ENCODE data around the gene MRPL20. TPM values are rescaled to one million over a fixed set of nuclear protein-coding genes. Genes with fewer than 3 reads are reported as not detected.

Gene MRPL20
- polyA plus RNA-seq, 1 donor (not counting 4 experiments of a cell fraction or from before 2014, with no cell fraction given) = 133 TPM

DNA sequence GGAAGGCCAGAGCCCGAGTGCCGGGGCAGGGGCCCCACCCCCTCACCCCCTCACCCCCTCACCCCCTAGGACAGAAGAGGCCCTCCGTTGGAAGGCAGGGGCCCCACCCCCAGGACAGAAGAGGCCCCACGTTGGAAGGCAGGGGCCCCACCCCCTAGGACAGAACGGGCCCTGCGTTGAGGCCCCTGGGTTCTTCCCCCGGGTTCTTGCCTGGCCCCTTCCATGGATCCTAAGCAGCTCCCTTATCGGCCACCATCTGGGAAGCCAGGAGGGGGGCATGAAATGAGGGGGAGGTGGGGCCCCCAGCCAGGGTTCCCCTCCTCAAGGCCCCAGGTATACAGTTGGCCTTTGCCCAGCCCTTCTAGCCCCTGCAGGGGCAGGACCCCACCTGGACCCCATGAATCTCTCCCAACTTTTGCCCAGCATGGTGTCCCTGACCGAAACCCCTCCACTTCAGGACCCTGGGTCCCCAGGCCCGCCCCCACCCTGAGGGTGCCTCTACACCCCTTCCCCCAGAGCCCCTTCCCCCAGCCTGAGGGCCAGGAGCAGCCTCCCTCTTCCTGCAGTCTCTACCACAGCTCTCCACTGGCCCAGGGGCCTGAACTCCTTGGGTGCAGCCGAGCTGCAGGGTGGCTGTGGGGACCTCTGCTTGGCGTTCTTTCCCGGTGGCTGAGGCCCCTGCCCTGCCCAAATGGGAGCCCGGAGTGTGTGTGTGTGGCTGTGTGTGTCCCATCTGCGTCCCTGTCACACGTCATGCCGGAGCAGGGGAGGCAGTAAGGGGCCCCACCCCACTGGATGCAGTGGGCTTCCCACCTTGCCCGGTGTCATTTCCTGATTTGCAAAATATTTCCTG lies 24.1 kb upstream of the MRPL20 start:
- H3K27ac ChIP-seq (ENCODE audit: control insufficient read depth, insufficient read depth, low read length) = no peak overlapping the region
- TF ChIP-seq, protein P1, sequence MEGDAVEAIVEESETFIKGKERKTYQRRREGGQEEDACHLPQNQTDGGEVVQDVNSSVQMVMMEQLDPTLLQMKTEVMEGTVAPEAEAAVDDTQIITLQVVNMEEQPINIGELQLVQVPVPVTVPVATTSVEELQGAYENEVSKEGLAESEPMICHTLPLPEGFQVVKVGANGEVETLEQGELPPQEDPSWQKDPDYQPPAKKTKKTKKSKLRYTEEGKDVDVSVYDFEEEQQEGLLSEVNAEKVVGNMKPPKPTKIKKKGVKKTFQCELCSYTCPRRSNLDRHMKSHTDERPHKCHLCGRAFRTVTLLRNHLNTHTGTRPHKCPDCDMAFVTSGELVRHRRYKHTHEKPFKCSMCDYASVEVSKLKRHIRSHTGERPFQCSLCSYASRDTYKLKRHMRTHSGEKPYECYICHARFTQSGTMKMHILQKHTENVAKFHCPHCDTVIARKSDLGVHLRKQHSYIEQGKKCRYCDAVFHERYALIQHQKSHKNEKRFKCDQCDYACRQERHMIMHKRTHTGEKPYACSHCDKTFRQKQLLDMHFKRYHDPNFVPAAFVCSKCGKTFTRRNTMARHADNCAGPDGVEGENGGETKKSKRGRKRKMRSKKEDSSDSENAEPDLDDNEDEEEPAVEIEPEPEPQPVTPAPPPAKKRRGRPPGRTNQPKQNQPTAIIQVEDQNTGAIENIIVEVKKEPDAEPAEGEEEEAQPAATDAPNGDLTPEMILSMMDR (optimal IDR thresholded peaks at IDR 0.05 in 1 of 3, IDR thresholded peaks at IDR 0.05 in 1 of 3, conservative IDR thresholded peaks at IDR 0.05 in 1 of 3; ENCODE audit: extremely low read depth in 1 of 3, insufficient read depth in 2 of 3, low read length in 3 of 3) = no peak
- TF ChIP-seq EZH2 (IDR thresholded peaks at IDR 0.05; ENCODE audit: low read length) = no peak
- no peaks in the 10 kb centered on the region for H3K27me3 ChIP-seq (ENCODE audit: control insufficient read depth, extremely low read depth, insufficient read depth, low read length)
- dilution Hi-C loops (cut with MboI; ENCODE audit: extremely low pct_ligation_motif_present, low sequenced_read_pairs) = no loop called here
- no peaks in the 10 kb centered on the region for H3K9me1 ChIP-seq (ENCODE audit: control insufficient read depth, extremely low read depth, insufficient read depth, low read length)
- no peaks in the 10 kb centered on the region for H3K79me2 ChIP-seq (ENCODE audit: control insufficient read depth, insufficient read depth, low read length)
- no peak overlapping the region for H2AFZ ChIP-seq (ENCODE audit: control insufficient read depth, low read length)
- H3K4me1 ChIP-seq (ENCODE audit: control insufficient read depth, extremely low read depth, insufficient read depth, low read length) = peaks cover 26% of the 10 kb centered on the region
- no peaks in the 10 kb centered on the region for H3K36me3 ChIP-seq (ENCODE audit: control insufficient read depth in 2 of 2, extremely low read depth in 1 of 2, insufficient read depth in 2 of 2, low read length in 2 of 2)
- H3K4me2 ChIP-seq (ENCODE audit: control insufficient read depth, extremely low read depth, insufficient read depth, low read depth, low read length) = no peak overlapping the region
- H3K4me3 ChIP-seq (ENCODE audit: control insufficient read depth in 2 of 3, extremely low read depth in 1 of 3, insufficient read depth in 2 of 3, low read depth in 1 of 3, low read length in 3 of 3) = no peak overlapping the region
- no peak overlapping the region for H3K9ac ChIP-seq (ENCODE audit: control insufficient read depth, extremely low read depth, insufficient read depth, low read length)
- H3K9me3 ChIP-seq (ENCODE audit: control insufficient read depth, low read depth, low read length) = no peaks in the 10 kb centered on the region
- no peaks in the 10 kb centered on the region for H4K20me1 ChIP-seq (ENCODE audit: control insufficient read depth, extremely low read depth, insufficient read depth, low read length)
- FAIRE-seq (no peak), DNase-seq (ENCODE audit: low read depth, low spot score) (no peak)

DNA sequence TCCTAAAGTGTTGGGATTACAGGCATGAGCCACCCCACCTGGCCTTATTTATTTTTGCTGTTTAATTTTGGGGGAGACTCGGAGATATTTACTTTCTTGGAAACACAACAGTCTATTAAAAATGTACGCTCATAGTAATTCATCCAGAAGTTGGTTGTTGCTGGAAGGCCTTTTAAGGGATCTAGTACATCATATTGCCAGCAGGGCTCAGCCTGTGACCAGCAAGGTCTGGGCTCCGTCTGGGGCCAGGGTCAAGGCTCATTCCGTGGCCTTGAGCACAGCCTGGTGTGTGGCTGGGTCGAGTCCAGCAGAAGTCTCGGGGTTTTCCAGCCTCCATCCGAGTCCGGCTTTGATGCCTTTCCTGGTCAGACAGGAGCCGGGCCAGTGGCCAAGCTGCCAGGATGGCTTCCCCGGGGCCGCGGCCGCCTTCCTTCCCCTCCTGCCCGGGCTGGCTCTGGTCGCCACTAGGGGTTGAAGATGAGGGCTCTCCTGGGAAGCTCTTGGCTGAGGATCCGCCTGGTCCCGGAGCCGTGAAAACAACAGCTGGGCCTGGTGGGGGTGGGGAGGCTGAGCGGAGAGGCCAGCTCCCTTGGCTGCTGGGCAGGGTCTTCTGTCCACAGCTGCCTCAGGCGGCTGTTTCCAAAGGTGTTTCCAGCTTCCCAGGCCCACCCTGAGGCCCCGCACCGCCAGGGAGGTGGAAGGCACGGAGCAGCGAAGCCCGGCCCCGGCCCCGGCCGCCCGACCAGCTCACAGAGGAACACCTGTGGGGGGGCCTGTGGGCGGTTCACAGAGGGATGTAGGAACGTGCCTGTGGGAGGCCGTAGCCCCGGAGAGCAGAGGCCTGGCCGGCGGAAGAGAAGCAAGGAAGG lies 23.3 kb upstream of the MRPL20 start:
- no peak for DNase-seq (ENCODE audit: low read depth, low spot score)
- H3K9ac ChIP-seq (ENCODE audit: control insufficient read depth, extremely low read depth, insufficient read depth, low read length) = no peak overlapping the region

More for the DNA sequence above, 23.3 kb upstream of the MRPL20 start:
- Histone ChIP-seq H3K9me1 (ENCODE audit: control insufficient read depth, extremely low read depth, insufficient read depth, low read length) (no peaks in the 10 kb centered on the region), H3K27me3 (ENCODE audit: control insufficient read depth, extremely low read depth, insufficient read depth, low read length) (no peaks in the 10 kb centered on the region), H3K27ac (ENCODE audit: control insufficient read depth, insufficient read depth, low read length) (no peak overlapping the region), H3K79me2 (ENCODE audit: control insufficient read depth, insufficient read depth, low read length) (no peaks in the 10 kb centered on the region), H3K4me2 (ENCODE audit: control insufficient read depth, extremely low read depth, insufficient read depth, low read depth, low read length) (no peak overlapping the region), H3K4me3 (ENCODE audit: control insufficient read depth in 2 of 3, extremely low read depth in 1 of 3, insufficient read depth in 2 of 3, low read depth in 1 of 3, low read length in 3 of 3) (no peak overlapping the region), H3K4me1 (ENCODE audit: control insufficient read depth, extremely low read depth, insufficient read depth, low read length) (peaks cover 23% of the 10 kb centered on the region), H2AFZ (ENCODE audit: control insufficient read depth, low read length) (no peak overlapping the region), H3K36me3 (ENCODE audit: control insufficient read depth in 2 of 2, extremely low read depth in 1 of 2, insufficient read depth in 2 of 2, low read length in 2 of 2) (no peaks in the 10 kb centered on the region), H4K20me1 (ENCODE audit: control insufficient read depth, extremely low read depth, insufficient read depth, low read length) (no peaks in the 10 kb centered on the region), H3K9me3 (ENCODE audit: control insufficient read depth, low read depth, low read length) (no peaks in the 10 kb centered on the region)
- dilution Hi-C loops (cut with MboI; ENCODE audit: extremely low pct_ligation_motif_present, low sequenced_read_pairs) = no loop called here
- FAIRE-seq = no peak
- TF ChIP-seq EZH2 (IDR thresholded peaks at IDR 0.05; ENCODE audit: low read length) = no peak
- TF ChIP-seq, protein P1 (optimal IDR thresholded peaks at IDR 0.05 in 1 of 3, IDR thresholded peaks at IDR 0.05 in 1 of 3, conservative IDR thresholded peaks at IDR 0.05 in 1 of 3; ENCODE audit: extremely low read depth in 1 of 3, insufficient read depth in 2 of 3, low read length in 3 of 3) = no peak

All from keratinocyte (primary cell).